Measurements from ENCODE around the gene NELL1.

The NELL1 gene

GRCh38 chr11:21116009-21116408 is 446.6 kb downstream of the NELL1 start:
- no peak overlapping the region for H2BK5ac ChIP-seq (ENCODE audit: low read length)
- no peak for DNase-seq
- no peak overlapping the region for H3K9ac ChIP-seq (ENCODE audit: low read length)
- H3K27ac ChIP-seq (ENCODE audit: low read depth, low read length) = no peak overlapping the region
- H3K27me3 ChIP-seq (ENCODE audit: insufficient read depth, low read length, poor library complexity) = no peaks in the 10 kb centered on the region
- no peaks in the 10 kb centered on the region for H3K79me1 ChIP-seq (ENCODE audit: low read length)
- no peak overlapping the region for H4K8ac ChIP-seq (ENCODE audit: low read depth, low read length)
- H3K4me2 ChIP-seq (ENCODE audit: low read length) = no peak overlapping the region
- H4K5ac ChIP-seq (ENCODE audit: low read length) = no peak overlapping the region
- H3K4ac ChIP-seq (ENCODE audit: low read depth, low read length) = no peak overlapping the region
- no peaks in the 10 kb centered on the region for H3K36me3 ChIP-seq (ENCODE audit: control insufficient read depth, insufficient read depth, low read length)
- H3K56ac ChIP-seq (ENCODE audit: low read length) = no peak overlapping the region
- no peaks in the 10 kb centered on the region for H3K79me2 ChIP-seq (ENCODE audit: control insufficient read depth, insufficient read depth, low read length)
- no peak overlapping the region for H2AK5ac ChIP-seq (ENCODE audit: low read length)
- no peak overlapping the region for H3K4me3 ChIP-seq (ENCODE audit: low read length)
- no peaks in the 10 kb centered on the region for H3K4me1 ChIP-seq (ENCODE audit: control insufficient read depth, low read depth, low read length)
- no peak overlapping the region for H2BK120ac ChIP-seq (ENCODE audit: low read depth, low read length)
- no peak overlapping the region for H2BK15ac ChIP-seq (replicated peaks; ENCODE audit: low read depth)
- H3K23ac ChIP-seq (ENCODE audit: low read length) = no peak overlapping the region
- no peak overlapping the region for H3K18ac ChIP-seq (ENCODE audit: low read length)
- WGBS (ENCODE audit: extremely low coverage, insufficient coverage, low lambda C conversion rate) = no CpG with 5 or more reads among the region's 1 CpG

- Histone ChIP-seq H3K56ac (ENCODE audit: low read length) (no peak overlapping the region), H4K5ac (ENCODE audit: low read length) (no peak overlapping the region), H3K18ac (ENCODE audit: low read length) (no peak overlapping the region), H3K23ac (ENCODE audit: low read length) (no peak overlapping the region), H3K4me2 (ENCODE audit: low read length) (no peak overlapping the region), H2AK5ac (ENCODE audit: low read length) (no peak overlapping the region), H3K79me1 (ENCODE audit: low read length) (no peaks in the 10 kb centered on the region), H2BK5ac (ENCODE audit: low read length) (no peak overlapping the region), H4K8ac (ENCODE audit: low read depth, low read length) (no peak overlapping the region), H3K4me1 (ENCODE audit: control insufficient read depth, low read depth, low read length) (no peaks in the 10 kb centered on the region), H3K27ac (ENCODE audit: low read depth, low read length) (no peak overlapping the region), H3K4ac (ENCODE audit: low read depth, low read length) (no peak overlapping the region), H2BK15ac (replicated peaks; ENCODE audit: low read depth) (no peak overlapping the region), H3K27me3 (ENCODE audit: insufficient read depth, low read length, poor library complexity) (no peaks in the 10 kb centered on the region), H3K4me3 (ENCODE audit: low read length) (no peak overlapping the region), H3K36me3 (ENCODE audit: control insufficient read depth, insufficient read depth, low read length) (no peaks in the 10 kb centered on the region), H3K9ac (ENCODE audit: low read length) (no peak overlapping the region), H2BK120ac (ENCODE audit: low read depth, low read length) (no peak overlapping the region), H3K79me2 (ENCODE audit: control insufficient read depth, insufficient read depth, low read length) (no peaks in the 10 kb centered on the region)
- no peak for DNase-seq
- no CpG with 5 or more reads among the region's 3 CpGs for WGBS (ENCODE audit: extremely low coverage, insufficient coverage, low lambda C conversion rate)
Observed at GRCh38 chr11:21119411-21119810, 450.0 kb downstream of the NELL1 start.

- H2BK5ac ChIP-seq (ENCODE audit: low read length) = no peak overlapping the region
- H2BK120ac ChIP-seq (ENCODE audit: low read depth, low read length) = no peak overlapping the region
- no peak overlapping the region for H3K4me2 ChIP-seq (ENCODE audit: low read length)
- H3K4me1 ChIP-seq (ENCODE audit: control insufficient read depth, low read depth, low read length) = no peaks in the 10 kb centered on the region
- H3K18ac ChIP-seq (ENCODE audit: low read length) = no peak overlapping the region
- no peak overlapping the region for H3K4ac ChIP-seq (ENCODE audit: low read depth, low read length)
- no peak overlapping the region for H3K56ac ChIP-seq (ENCODE audit: low read length)
- H2AK5ac ChIP-seq (ENCODE audit: low read length) = no peak overlapping the region
- H3K27ac ChIP-seq (ENCODE audit: low read depth, low read length) = no peak overlapping the region
- no CpG with 5 or more reads among the region's 1 CpG for WGBS (ENCODE audit: extremely low coverage, insufficient coverage, low lambda C conversion rate)
- H3K27me3 ChIP-seq (ENCODE audit: insufficient read depth, low read length, poor library complexity) = no peaks in the 10 kb centered on the region
- H4K8ac ChIP-seq (ENCODE audit: low read depth, low read length) = no peak overlapping the region
- H3K36me3 ChIP-seq (ENCODE audit: control insufficient read depth, insufficient read depth, low read length) = no peaks in the 10 kb centered on the region
- H3K4me3 ChIP-seq (ENCODE audit: low read length) = no peak overlapping the region
- no peak overlapping the region for H3K9ac ChIP-seq (ENCODE audit: low read length)
- no peak for DNase-seq
- no peak overlapping the region for H2BK15ac ChIP-seq (replicated peaks; ENCODE audit: low read depth)
- H3K79me2 ChIP-seq (ENCODE audit: control insufficient read depth, insufficient read depth, low read length) = no peaks in the 10 kb centered on the region
- no peaks in the 10 kb centered on the region for H3K79me1 ChIP-seq (ENCODE audit: low read length)
- no peak overlapping the region for H4K5ac ChIP-seq (ENCODE audit: low read length)
- H3K23ac ChIP-seq (ENCODE audit: low read length) = no peak overlapping the region
Observed at GRCh38 chr11:21121991-21122390, 452.6 kb downstream of the NELL1 start.

GRCh38 chr11:21122523-21122922 is 453.1 kb downstream of the NELL1 start:
- H3K4me3 ChIP-seq (ENCODE audit: low read length) = no peak overlapping the region
- H3K23ac ChIP-seq (ENCODE audit: low read length) = no peak overlapping the region
- no peak overlapping the region for H2AK5ac ChIP-seq (ENCODE audit: low read length)
- H2BK120ac ChIP-seq (ENCODE audit: low read depth, low read length) = no peak overlapping the region
- H3K79me1 ChIP-seq (ENCODE audit: low read length) = no peaks in the 10 kb centered on the region
- H3K4me1 ChIP-seq (ENCODE audit: control insufficient read depth, low read depth, low read length) = no peaks in the 10 kb centered on the region
- H3K9ac ChIP-seq (ENCODE audit: low read length) = no peak overlapping the region
- H3K18ac ChIP-seq (ENCODE audit: low read length) = no peak overlapping the region
- no peak overlapping the region for H3K4me2 ChIP-seq (ENCODE audit: low read length)
- no peak overlapping the region for H3K4ac ChIP-seq (ENCODE audit: low read depth, low read length)
- WGBS (ENCODE audit: extremely low coverage, insufficient coverage, low lambda C conversion rate) = no CpG with 5 or more reads among the region's 3 CpGs
- no peaks in the 10 kb centered on the region for H3K27me3 ChIP-seq (ENCODE audit: insufficient read depth, low read length, poor library complexity)
- no peak overlapping the region for H2BK5ac ChIP-seq (ENCODE audit: low read length)
- no peak overlapping the region for H4K8ac ChIP-seq (ENCODE audit: low read depth, low read length)
- H3K79me2 ChIP-seq (ENCODE audit: control insufficient read depth, insufficient read depth, low read length) = no peaks in the 10 kb centered on the region
- no peaks in the 10 kb centered on the region for H3K36me3 ChIP-seq (ENCODE audit: control insufficient read depth, insufficient read depth, low read length)
- no peak for DNase-seq
- H4K5ac ChIP-seq (ENCODE audit: low read length) = no peak overlapping the region
- H3K56ac ChIP-seq (ENCODE audit: low read length) = no peak overlapping the region
- H3K27ac ChIP-seq (ENCODE audit: low read depth, low read length) = no peak overlapping the region
- no peak overlapping the region for H2BK15ac ChIP-seq (replicated peaks; ENCODE audit: low read depth)

- Histone ChIP-seq H3K18ac (ENCODE audit: low read length) (no peak overlapping the region), H3K4me2 (ENCODE audit: low read length) (no peak overlapping the region), H3K4me1 (ENCODE audit: control insufficient read depth, low read depth, low read length) (no peaks in the 10 kb centered on the region), H2BK120ac (ENCODE audit: low read depth, low read length) (no peak overlapping the region), H3K27me3 (ENCODE audit: insufficient read depth, low read length, poor library complexity) (no peaks in the 10 kb centered on the region), H3K79me1 (ENCODE audit: low read length) (no peaks in the 10 kb centered on the region), H4K5ac (ENCODE audit: low read length) (no peak overlapping the region), H3K36me3 (ENCODE audit: control insufficient read depth, insufficient read depth, low read length) (no peaks in the 10 kb centered on the region), H3K79me2 (ENCODE audit: control insufficient read depth, insufficient read depth, low read length) (no peaks in the 10 kb centered on the region), H3K9ac (ENCODE audit: low read length) (no peak overlapping the region), H3K23ac (ENCODE audit: low read length) (no peak overlapping the region), H3K56ac (ENCODE audit: low read length) (no peak overlapping the region), H4K8ac (ENCODE audit: low read depth, low read length) (no peak overlapping the region), H2BK15ac (replicated peaks; ENCODE audit: low read depth) (no peak overlapping the region), H3K4ac (ENCODE audit: low read depth, low read length) (no peak overlapping the region), H3K27ac (ENCODE audit: low read depth, low read length) (no peak overlapping the region), H3K4me3 (ENCODE audit: low read length) (no peak overlapping the region), H2BK5ac (ENCODE audit: low read length) (no peak overlapping the region), H2AK5ac (ENCODE audit: low read length) (no peak overlapping the region)
- no CpG with 5 or more reads among the region's 11 CpGs for WGBS (ENCODE audit: extremely low coverage, insufficient coverage, low lambda C conversion rate)
- DNase-seq = no peak
Observed at GRCh38 chr11:21132146-21132720, 462.8 kb downstream of the NELL1 start.

GRCh38 chr11:21133244-21133643 is 463.9 kb downstream of the NELL1 start:
- no peak overlapping the region for H3K56ac ChIP-seq (ENCODE audit: low read length)
- no peak overlapping the region for H3K4me3 ChIP-seq (ENCODE audit: low read length)
- WGBS (ENCODE audit: extremely low coverage, insufficient coverage, low lambda C conversion rate) = no CpG with 5 or more reads among the region's 2 CpGs
- no peaks in the 10 kb centered on the region for H3K36me3 ChIP-seq (ENCODE audit: control insufficient read depth, insufficient read depth, low read length)
- no peak overlapping the region for H2AK5ac ChIP-seq (ENCODE audit: low read length)
- H3K4ac ChIP-seq (ENCODE audit: low read depth, low read length) = no peak overlapping the region
- H3K4me2 ChIP-seq (ENCODE audit: low read length) = no peak overlapping the region
- DNase-seq = no peak
- H3K23ac ChIP-seq (ENCODE audit: low read length) = no peak overlapping the region
- H3K9ac ChIP-seq (ENCODE audit: low read length) = no peak overlapping the region
- H4K5ac ChIP-seq (ENCODE audit: low read length) = no peak overlapping the region
- H2BK120ac ChIP-seq (ENCODE audit: low read depth, low read length) = no peak overlapping the region
- H2BK5ac ChIP-seq (ENCODE audit: low read length) = no peak overlapping the region
- no peaks in the 10 kb centered on the region for H3K79me2 ChIP-seq (ENCODE audit: control insufficient read depth, insufficient read depth, low read length)
- no peaks in the 10 kb centered on the region for H3K79me1 ChIP-seq (ENCODE audit: low read length)
- no peak overlapping the region for H3K18ac ChIP-seq (ENCODE audit: low read length)
- no peak overlapping the region for H4K8ac ChIP-seq (ENCODE audit: low read depth, low read length)
- no peaks in the 10 kb centered on the region for H3K4me1 ChIP-seq (ENCODE audit: control insufficient read depth, low read depth, low read length)
- H3K27ac ChIP-seq (ENCODE audit: low read depth, low read length) = no peak overlapping the region
- H2BK15ac ChIP-seq (replicated peaks; ENCODE audit: low read depth) = no peak overlapping the region
- H3K27me3 ChIP-seq (ENCODE audit: insufficient read depth, low read length, poor library complexity) = no peaks in the 10 kb centered on the region
